SK-N-SH (cell line): ENCODE measurements around the gene CFAP74. TPM values are rescaled to one million over a fixed set of nuclear protein-coding genes. Genes with fewer than 3 reads are reported as not detected.
"Not testable (repeated sequence)": the region's sequence is repeated elsewhere in the genome, so short reads cannot be mapped to it uniquely, and the experiment has no call there.

ENCODE experiments used
- CTCF ChIA-PET: fragments of 300-600, 350-600 bp; formaldehyde crosslinking; extraction: SDS; loops from one replicate; lab custom pipeline; 2021; lab: Yijun Ruan, JAX
- POLR2A ChIA-PET: fragments of 350-600 bp; sonication (Branson Sonifier 250); formaldehyde crosslinking; extraction: SDS; loops from one replicate; lab custom pipeline; 2020; ENCODE audit warnings: antibody characterized with exemption, inconsistent platforms; lab: Yijun Ruan, JAX
- DNase-seq: peaks from one replicate; pipeline ENCODE4 v3.0.0; 2012
- H2AFZ ChIP-seq: fragments of 200-600 bp; sonication (generic); 2 replicates; pipeline ENCODE4 v1.8.1; 2016; ENCODE audit warnings: antibody characterized with exemption, mild to moderate bottlenecking, low read depth
- H3F3A ChIP-seq: fragments of 200-600 bp; sonication (generic); replicated peaks from 2 replicates; pipeline ENCODE3; 2016; ENCODE audit warnings: antibody characterized with exemption, mild to moderate bottlenecking; ENCODE audit not compliant: insufficient read depth
- H3K27ac ChIP-seq, 2 experiments: fragments of 200-500 bp in 1 of 2; fragments of 200-600 bp in 1 of 2; sonication (Bioruptor generic) in 1 of 2; sonication (generic), shearing (Covaris generic) in 1 of 2; 2 replicates each; pipeline versions ENCODE4 v1.5.1 to v1.6.1; 2014 to 2016; ENCODE audit warnings: low read depth in 2 of 2, inconsistent platforms in 1 of 2, low read length in 1 of 2, mild to moderate bottlenecking in 1 of 2, mixed read lengths in 1 of 2
- H3K27me3 ChIP-seq: fragments of 200-600 bp; sonication (generic), shearing (Covaris generic); 2 replicates; pipeline ENCODE4 v1.6.1; 2016; ENCODE audit warnings: mixed run types; ENCODE audit not compliant: insufficient read depth
- H3K36me3 ChIP-seq, 2 experiments: fragments of 200-500 bp in 1 of 2; fragments of 200-600 bp in 1 of 2; sonication (Bioruptor generic) in 1 of 2; sonication (generic) in 1 of 2; replicated peaks in 1 of 2; 2 replicates each; pipeline versions ENCODE3 to v1.5.1; 2014 to 2016; ENCODE audit warnings: low read length in 1 of 2, mild to moderate bottlenecking in 1 of 2; ENCODE audit not compliant: insufficient read depth in 2 of 2, control insufficient read depth in 1 of 2
- H3K4me1 ChIP-seq, 2 experiments: fragments of 200-500 bp in 1 of 2; fragments of 200-600 bp in 1 of 2; sonication (Bioruptor generic) in 1 of 2; sonication (generic), shearing (Covaris generic) in 1 of 2; 2 replicates each; pipeline versions ENCODE4 v1.5.1 to v1.6.1; 2014 to 2016; ENCODE audit warnings: low read depth in 1 of 2, low read length in 1 of 2, mixed run types in 1 of 2; ENCODE audit not compliant: insufficient read depth in 2 of 2, control insufficient read depth in 1 of 2
- H3K4me2 ChIP-seq: fragments of 200-600 bp; sonication (generic), shearing (Covaris generic); 2 replicates; pipeline ENCODE4 v1.6.1; 2017; ENCODE audit warnings: mixed run types
- H3K4me3 ChIP-seq, 2 experiments: fragments of 200-500 bp in 1 of 2; fragments of 200-600 bp in 1 of 2; sonication (Bioruptor generic) in 1 of 2; sonication (generic), shearing (Covaris generic) in 1 of 2; 2 replicates each; pipeline versions ENCODE4 v1.5.1 to v1.8.1; 2014 to 2016; ENCODE audit warnings: low read depth in 2 of 2, inconsistent platforms in 1 of 2, low read length in 1 of 2, mild to moderate bottlenecking in 1 of 2, mixed read lengths in 1 of 2, moderate library complexity in 1 of 2
- H3K79me2 ChIP-seq: fragments of 200-600 bp; sonication (generic); 2 replicates; pipeline ENCODE4 v1.8.1; 2017; ENCODE audit warnings: mild to moderate bottlenecking; ENCODE audit not compliant: insufficient read depth
- H3K9ac ChIP-seq: fragments of 200-600 bp; sonication (generic); 2 replicates; pipeline ENCODE4 v1.6.1; 2017; ENCODE audit warnings: mixed run types
- H3K9me2 ChIP-seq: fragments of 200-600 bp; sonication (generic); 2 replicates; pipeline ENCODE4 v1.6.1; 2017; ENCODE audit warnings: mixed run types
- H3K9me3 ChIP-seq: fragments of 200-600 bp; sonication (generic); 2 replicates; pipeline ENCODE4 v1.6.1; 2017; ENCODE audit warnings: mixed run types, mild to moderate bottlenecking, moderate library complexity
- H4K20me1 ChIP-seq: fragments of 200-600 bp; sonication (generic); 2 replicates; pipeline ENCODE4 v1.6.1; 2017; ENCODE audit warnings: mild to moderate bottlenecking, mixed run types; ENCODE audit not compliant: insufficient read depth
- CHD2 ChIP-seq: fragments of 150-350 bp; IDR thresholded peaks from 2 replicates; pipeline ENCODE4 v1.6.1; 2018; ENCODE audit warnings: low read length; ENCODE audit not compliant: partially characterized antibody
- ELF1 ChIP-seq: IDR thresholded peaks from 2 replicates; pipeline ENCODE4 v1.4.0; 2012
- FOSL2 ChIP-seq: IDR thresholded peaks from 2 replicates; pipeline ENCODE4 v1.4.0; 2012; ENCODE audit warnings: low read depth, mild to moderate bottlenecking, moderate library complexity, borderline replicate concordance
- FOXM1 ChIP-seq: IDR thresholded peaks from 2 replicates; pipeline ENCODE4 v1.4.0; 2012; ENCODE audit warnings: low read depth, mild to moderate bottlenecking
- JUND ChIP-seq: IDR thresholded peaks from 2 replicates; pipeline ENCODE4 v1.4.0; 2012
- NRF1 ChIP-seq: IDR thresholded peaks from 2 replicates; pipeline ENCODE4 v1.6.1; 2012; ENCODE audit warnings: low read depth, mild to moderate bottlenecking, low read length
- POLR2AphosphoS5 ChIP-seq: IDR thresholded peaks from 2 replicates; pipeline ENCODE4 v1.6.1; 2012; ENCODE audit warnings: low read depth, low read length
- RCOR1 ChIP-seq: fragments of 150-350 bp; IDR thresholded peaks from 2 replicates; pipeline ENCODE4 v1.6.1; 2017; ENCODE audit warnings: antibody characterized with exemption, low read length
- RFX5 ChIP-seq: IDR thresholded peaks from 2 replicates; pipeline ENCODE4 v1.6.1; 2012; ENCODE audit warnings: mild to moderate bottlenecking, improper control_type of control experiment, low read length
- SIN3A ChIP-seq: IDR thresholded peaks from 2 replicates; pipeline ENCODE4 v1.6.1; 2012; ENCODE audit warnings: low read depth, mild to moderate bottlenecking, low read length, moderate library complexity, borderline replicate concordance
- TAF1 ChIP-seq: IDR thresholded peaks from 2 replicates; pipeline ENCODE4 v1.6.1; 2012; ENCODE audit warnings: low read depth, mild to moderate bottlenecking, low read length, moderate library complexity, borderline replicate concordance
- YY1 ChIP-seq: IDR thresholded peaks from 2 replicates; pipeline ENCODE4 v1.4.0; 2012; ENCODE audit warnings: low read depth, mild to moderate bottlenecking
- WGBS: methylation state at CpG from one replicate; pipeline ENCODE4 v1.1.6; 2017; ENCODE audit warnings: low lambda C conversion rate; 5-methylcytosine and 5-hydroxymethylcytosine counted together
- polyA plus RNA-seq, 3 experiments: library from polyadenylated mRNA; depleted of rRNA; stranded (reverse); fragments of >200 nt; gene quantifications; 2 replicates each; pipeline ENCODE4 v1.2.3, GENCODE V29; 2012
- TF ChIP-seq, protein P1 (sequence below): fragments of 150-350 bp; IDR thresholded peaks from 2 replicates; pipeline ENCODE4 v1.6.1; 2017; ENCODE audit warnings: antibody characterized with exemption, low read length, low read depth, borderline replicate concordance
- TF ChIP-seq, protein P2 (sequence below): fragments of 200-600 bp; sonication (generic); IDR thresholded peaks from 2 replicates; pipeline ENCODE4 v1.6.1; 2017; ENCODE audit warnings: antibody characterized with exemption, mild to moderate bottlenecking, moderate library complexity
- TF ChIP-seq, protein P3 (sequence below): fragments of 150-350 bp; IDR thresholded peaks from 2 replicates; pipeline ENCODE4 v1.6.1; 2016; ENCODE audit warnings: mild to moderate bottlenecking, low read depth, low read length
- TF ChIP-seq, protein P4 (sequence below): IDR thresholded peaks from 2 replicates; pipeline ENCODE4 v1.4.0; 2012; ENCODE audit warnings: low read depth, borderline replicate concordance

Gene CFAP74
- polyA plus RNA-seq, 1 of the 3 experiments (the other 2 are of a cell fraction) = not detected

DNA sequence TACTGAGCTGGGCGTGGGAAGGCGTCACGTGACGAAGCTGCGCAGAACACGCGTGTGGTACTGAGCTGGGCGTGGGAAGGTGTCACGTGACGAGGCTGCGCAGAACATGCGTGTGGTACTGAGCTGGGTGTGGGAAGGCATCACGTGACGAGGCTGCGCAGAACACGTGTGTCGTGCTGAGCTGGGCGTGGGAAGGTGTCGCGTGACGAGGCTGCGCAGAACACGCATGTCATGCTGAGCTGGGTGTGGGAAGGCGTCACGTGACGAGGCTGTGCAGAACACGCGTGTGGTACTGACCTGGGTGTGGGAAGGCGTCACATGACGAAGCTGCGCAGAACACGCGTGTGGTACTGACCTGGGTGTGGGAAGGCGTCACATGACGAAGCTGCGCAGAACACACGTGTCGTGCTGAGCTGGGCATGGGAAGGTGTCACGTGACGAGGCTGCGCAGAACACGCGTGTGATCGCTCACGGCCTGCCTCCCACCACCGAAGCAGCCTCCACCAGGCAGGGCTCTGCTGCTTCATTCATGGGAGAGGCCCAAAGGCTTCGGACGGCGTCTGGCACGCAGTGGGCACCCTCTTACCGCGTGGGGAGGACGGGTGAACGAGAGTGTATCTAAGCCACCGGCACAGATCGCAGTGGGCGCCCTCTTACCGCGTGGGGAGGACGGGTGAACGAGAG, 24.0 kb downstream of the CFAP74 start:
- H3K4me3 ChIP-seq = no peak overlapping the region
- H3K9ac ChIP-seq = no peak overlapping the region
- TF ChIP-seq FOSL2 (no peak), RFX5 (no peak), POLR2AphosphoS5 (no peak), NRF1 (no peak), FOXM1 (no peak), YY1 (no peak), JUND (no peak), TAF1 (no peak), RCOR1 (no peak), SIN3A (no peak), CHD2 (no peak), ELF1 (no peak)
- TF ChIP-seq, protein P1, sequence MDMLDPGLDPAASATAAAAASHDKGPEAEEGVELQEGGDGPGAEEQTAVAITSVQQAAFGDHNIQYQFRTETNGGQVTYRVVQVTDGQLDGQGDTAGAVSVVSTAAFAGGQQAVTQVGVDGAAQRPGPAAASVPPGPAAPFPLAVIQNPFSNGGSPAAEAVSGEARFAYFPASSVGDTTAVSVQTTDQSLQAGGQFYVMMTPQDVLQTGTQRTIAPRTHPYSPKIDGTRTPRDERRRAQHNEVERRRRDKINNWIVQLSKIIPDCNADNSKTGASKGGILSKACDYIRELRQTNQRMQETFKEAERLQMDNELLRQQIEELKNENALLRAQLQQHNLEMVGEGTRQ = no peak
- TF ChIP-seq, protein P2, sequence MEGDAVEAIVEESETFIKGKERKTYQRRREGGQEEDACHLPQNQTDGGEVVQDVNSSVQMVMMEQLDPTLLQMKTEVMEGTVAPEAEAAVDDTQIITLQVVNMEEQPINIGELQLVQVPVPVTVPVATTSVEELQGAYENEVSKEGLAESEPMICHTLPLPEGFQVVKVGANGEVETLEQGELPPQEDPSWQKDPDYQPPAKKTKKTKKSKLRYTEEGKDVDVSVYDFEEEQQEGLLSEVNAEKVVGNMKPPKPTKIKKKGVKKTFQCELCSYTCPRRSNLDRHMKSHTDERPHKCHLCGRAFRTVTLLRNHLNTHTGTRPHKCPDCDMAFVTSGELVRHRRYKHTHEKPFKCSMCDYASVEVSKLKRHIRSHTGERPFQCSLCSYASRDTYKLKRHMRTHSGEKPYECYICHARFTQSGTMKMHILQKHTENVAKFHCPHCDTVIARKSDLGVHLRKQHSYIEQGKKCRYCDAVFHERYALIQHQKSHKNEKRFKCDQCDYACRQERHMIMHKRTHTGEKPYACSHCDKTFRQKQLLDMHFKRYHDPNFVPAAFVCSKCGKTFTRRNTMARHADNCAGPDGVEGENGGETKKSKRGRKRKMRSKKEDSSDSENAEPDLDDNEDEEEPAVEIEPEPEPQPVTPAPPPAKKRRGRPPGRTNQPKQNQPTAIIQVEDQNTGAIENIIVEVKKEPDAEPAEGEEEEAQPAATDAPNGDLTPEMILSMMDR = no peak
- TF ChIP-seq, protein P3, sequence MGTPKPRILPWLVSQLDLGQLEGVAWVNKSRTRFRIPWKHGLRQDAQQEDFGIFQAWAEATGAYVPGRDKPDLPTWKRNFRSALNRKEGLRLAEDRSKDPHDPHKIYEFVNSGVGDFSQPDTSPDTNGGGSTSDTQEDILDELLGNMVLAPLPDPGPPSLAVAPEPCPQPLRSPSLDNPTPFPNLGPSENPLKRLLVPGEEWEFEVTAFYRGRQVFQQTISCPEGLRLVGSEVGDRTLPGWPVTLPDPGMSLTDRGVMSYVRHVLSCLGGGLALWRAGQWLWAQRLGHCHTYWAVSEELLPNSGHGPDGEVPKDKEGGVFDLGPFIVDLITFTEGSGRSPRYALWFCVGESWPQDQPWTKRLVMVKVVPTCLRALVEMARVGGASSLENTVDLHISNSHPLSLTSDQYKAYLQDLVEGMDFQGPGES = no peak
- TF ChIP-seq, protein P4, sequence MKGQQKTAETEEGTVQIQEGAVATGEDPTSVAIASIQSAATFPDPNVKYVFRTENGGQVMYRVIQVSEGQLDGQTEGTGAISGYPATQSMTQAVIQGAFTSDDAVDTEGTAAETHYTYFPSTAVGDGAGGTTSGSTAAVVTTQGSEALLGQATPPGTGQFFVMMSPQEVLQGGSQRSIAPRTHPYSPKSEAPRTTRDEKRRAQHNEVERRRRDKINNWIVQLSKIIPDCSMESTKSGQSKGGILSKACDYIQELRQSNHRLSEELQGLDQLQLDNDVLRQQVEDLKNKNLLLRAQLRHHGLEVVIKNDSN = no peak
- TF ChIP-seq, all 33 proteins: peak for 0
- no peaks in the 10 kb centered on the region for H3K9me2 ChIP-seq
- H3K4me1 ChIP-seq = peaks cover 0 to 12% of the 10 kb centered on the region in 2 experiments; a peak in 1 of 4 replicates
- H3K79me2 ChIP-seq = no peaks in the 10 kb centered on the region
- no peaks in the 10 kb centered on the region for H3K9me3 ChIP-seq
- H3K36me3 ChIP-seq = no peaks in the 10 kb centered on the region
- DNase-seq = no peak
- H3F3A ChIP-seq = no peaks in the 10 kb centered on the region
- H2AFZ ChIP-seq = no peak overlapping the region
- POLR2A ChIA-PET = no interaction called here
- no peaks in the 10 kb centered on the region for H4K20me1 ChIP-seq
- no peak overlapping the region for H3K4me2 ChIP-seq
- WGBS = 84% methylated on average over 53 of the region's 61 CpGs
- CTCF ChIA-PET = interaction anchor here (2.8 kb wide), 1 partner anchor 65 kb away, joined by 11 read pairs; no protein-coding TSS in a partner anchor
- H3K27me3 ChIP-seq = no peaks in the 10 kb centered on the region
- H3K27ac ChIP-seq = no peak overlapping the region

DNA sequence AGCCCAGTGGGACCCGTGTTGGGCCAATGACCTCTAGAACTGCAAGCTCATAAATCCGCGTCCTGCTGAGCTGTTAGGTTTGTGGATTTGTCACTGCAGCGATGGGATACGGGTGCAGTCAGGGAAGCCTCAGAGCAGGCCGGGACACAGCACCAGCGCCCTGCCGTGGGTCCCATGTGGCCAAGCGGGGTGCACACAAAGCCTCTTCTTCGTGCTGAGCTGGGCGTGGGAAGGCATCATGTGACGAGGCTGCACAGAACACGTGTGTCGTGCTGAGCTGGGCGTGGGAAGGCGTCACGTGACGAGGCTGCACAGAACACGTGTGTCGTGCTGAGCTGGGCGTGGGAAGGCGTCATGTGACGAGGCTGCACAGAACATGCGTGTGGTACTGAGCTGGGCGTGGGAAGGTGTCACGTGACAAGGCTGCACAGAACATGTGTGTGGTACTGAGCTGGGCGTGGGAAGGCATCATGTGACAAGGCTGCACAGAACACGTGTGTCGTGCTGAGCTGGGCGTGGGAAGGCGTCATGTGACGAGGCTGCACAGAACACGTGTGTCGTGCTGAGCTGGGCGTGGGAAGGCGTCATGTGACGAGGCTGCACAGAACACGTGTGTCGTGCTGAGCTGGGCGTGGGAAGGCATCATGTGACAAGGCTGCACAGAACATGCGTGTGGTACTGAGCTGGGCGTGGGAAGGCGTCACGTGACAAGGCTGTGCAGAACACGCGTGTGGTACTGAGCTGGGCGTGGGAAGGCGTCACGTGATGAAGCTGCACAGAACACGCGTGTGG, 24.7 kb downstream of the CFAP74 start:
- CTCF ChIA-PET = interaction anchor here (1.0 to 2.8 kb wide), 3 partner anchors 18 to 66 kb away, joined by 3 to 11 read pairs (median 8); no protein-coding TSS in a partner anchor
- POLR2A ChIA-PET, H4K20me1 ChIP-seq, H3K9ac ChIP-seq, H3K36me3 ChIP-seq, H3K4me2 ChIP-seq, H3F3A ChIP-seq, H2AFZ ChIP-seq, H3K9me2 ChIP-seq, H3K27me3 ChIP-seq, H3K4me3 ChIP-seq, H3K79me2 ChIP-seq, DNase-seq, H3K9me3 ChIP-seq, H3K27ac ChIP-seq: not testable (repeated sequence)
- H3K4me1 ChIP-seq = peaks cover 0 to 12% of the 10 kb centered on the region in 2 experiments; a peak in 1 of 4 replicates
- WGBS = 72% methylated on average over 32 of the region's 51 CpGs
